ENCODE results near the gene NIPSNAP2.
"Not testable (repeated sequence)": the region's sequence is repeated elsewhere in the genome, so short reads cannot be mapped to it uniquely, and the experiment has no call there.

Gene NIPSNAP2

GRCh38 chr7:55964261-55965099 is at the start of gene NIPSNAP2:
Gene NIPSNAP2 (plus strand): TSS chr7:55964585. CDS start chr7:55964610, 25 bp downstream.
- peak; percentile 54 for DNase-seq (ENCODE audit: low read depth)

- DNase-seq (ENCODE audit: low read depth): no peak
These were observed 46.6 kb upstream of the NIPSNAP2 start for GRCh38 chr7:55917771-55918170.

DNA sequence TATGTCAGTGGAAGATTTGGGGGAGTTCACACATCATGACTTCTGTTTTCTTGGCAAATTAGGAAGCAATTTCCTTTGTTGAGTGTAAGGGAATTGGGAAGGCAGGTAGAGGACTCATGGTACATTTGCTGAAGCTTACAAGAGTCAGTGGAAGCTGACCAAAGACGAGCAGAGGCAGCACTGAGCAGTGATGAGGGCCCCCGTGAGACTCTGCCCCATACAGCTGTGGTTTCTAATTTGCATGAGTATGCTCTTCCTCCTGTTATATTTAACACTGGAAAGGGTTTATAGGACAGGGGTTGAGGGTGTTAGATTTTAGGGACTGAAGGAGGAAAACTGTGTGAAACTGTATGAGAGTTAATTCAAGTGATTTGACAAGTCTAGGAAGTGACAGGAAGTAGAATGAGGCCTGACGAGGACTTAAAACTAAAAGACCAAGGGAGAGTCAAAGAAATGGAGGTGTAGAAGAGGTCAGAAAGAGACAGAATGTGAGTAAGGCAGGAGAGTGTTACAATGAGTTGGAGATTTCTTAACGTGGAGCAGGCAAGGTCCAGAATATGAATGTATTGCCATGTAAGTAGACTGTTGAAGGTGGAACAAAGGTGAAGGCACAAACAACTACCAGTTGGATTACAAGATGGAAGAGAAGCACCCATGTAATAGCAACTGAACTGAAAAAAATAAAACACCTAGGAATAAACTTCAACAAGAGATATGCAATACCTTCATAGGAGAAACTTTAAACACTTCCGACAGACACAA is 36.2 kb upstream of the NIPSNAP2 start:
- no peak for DNase-seq (ENCODE audit: low read depth)

GRCh38 chr7:55931421-55932151 is 32.8 kb upstream of the NIPSNAP2 start:
- DNase-seq (ENCODE audit: low read depth): no peak

DNA sequence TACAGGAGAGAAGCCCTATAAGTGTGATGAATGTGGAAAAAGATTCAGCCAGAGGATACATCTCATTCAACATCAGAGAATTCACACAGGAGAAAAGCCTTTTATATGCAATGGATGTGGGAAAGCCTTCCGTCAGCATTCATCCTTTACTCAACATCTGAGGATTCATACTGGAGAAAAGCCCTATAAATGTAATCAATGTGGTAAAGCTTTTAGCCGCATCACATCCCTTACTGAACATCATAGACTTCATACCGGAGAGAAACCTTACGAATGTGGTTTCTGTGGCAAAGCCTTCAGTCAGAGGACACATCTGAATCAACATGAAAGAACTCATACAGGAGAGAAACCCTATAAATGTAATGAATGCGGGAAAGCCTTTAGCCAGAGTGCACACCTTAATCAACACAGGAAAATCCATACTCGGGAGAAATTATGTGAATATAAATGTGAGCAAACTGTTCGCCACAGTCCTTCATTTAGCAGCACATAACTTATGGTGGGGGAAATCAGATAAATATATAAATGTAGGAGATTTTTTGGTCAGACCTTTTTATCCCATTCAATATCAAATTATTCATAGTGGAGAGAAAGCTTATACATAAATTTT is 24.8 kb upstream of the NIPSNAP2 start:
- DNase-seq (ENCODE audit: low read depth): no peak

DNA sequence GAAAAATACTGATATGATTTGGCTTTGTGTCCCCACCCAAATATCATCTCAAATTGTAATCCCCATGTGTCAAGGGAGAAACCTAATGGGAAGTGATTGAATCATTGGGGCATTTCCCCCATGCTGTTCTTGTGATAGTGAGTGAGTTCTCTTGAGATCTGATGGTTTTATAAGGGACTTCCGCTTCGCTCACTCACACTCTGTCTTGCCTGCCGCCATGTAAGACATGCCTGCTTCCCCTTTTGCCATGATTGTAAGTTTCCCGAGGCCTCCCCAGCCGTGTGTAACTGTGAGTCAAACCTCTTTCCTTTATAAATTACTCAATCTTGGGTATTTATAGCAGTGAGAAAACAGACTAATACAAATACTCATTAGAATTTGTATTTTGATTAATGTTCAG is 17.8 kb upstream of the NIPSNAP2 start:
- no peak for DNase-seq (ENCODE audit: low read depth)

- peak; percentile 91 for DNase-seq (ENCODE audit: low read depth)
These were observed 12.6 kb upstream of the NIPSNAP2 start, which contains the start of gene MRPS17 for GRCh38 chr7:55951637-55952351. Gene MRPS17 (plus strand): TSS chr7:55951877. CDS start chr7:55953196, 1,319 bp downstream.

GRCh38 chr7:55952352-55952671 is 12.1 kb upstream of the NIPSNAP2 start:
- not testable (repeated sequence) for DNase-seq (ENCODE audit: low read depth)

- no peak for DNase-seq (ENCODE audit: low read depth)
These were observed 10.5 kb upstream of the NIPSNAP2 start for GRCh38 chr7:55953707-55954475.

DNA sequence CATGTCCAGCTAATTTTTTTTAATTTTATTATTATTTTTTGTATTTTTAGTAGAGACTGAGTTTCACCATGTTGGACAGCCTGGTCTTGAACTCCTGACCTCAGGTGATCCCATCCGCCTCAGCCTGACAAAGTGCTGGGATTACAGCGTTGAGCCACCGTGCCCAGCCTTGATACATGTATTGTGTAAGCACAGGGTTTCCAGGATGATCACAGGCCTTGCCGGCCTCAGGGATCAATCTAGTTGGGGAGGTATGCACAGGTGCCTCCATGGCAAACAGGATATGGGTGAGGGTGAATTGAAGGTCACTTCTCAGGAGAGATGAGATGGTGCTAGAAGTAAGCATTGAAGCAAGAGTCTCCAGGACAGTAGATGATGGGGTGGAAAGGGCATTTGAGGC is 7.2 kb upstream of the NIPSNAP2 start:
- DNase-seq (ENCODE audit: low read depth): no peak

- no peak for DNase-seq (ENCODE audit: low read depth)
These were observed 2.4 kb upstream of the NIPSNAP2 start for GRCh38 chr7:55962014-55962413.

GRCh38 chr7:55963584-55964168 is 709 bp upstream of the NIPSNAP2 start:
- DNase-seq (ENCODE audit: low read depth): no peak

GRCh38 chr7:55965100-55965470 is 700 bp downstream of the NIPSNAP2 start:
- no peak for DNase-seq (ENCODE audit: low read depth)

DNA sequence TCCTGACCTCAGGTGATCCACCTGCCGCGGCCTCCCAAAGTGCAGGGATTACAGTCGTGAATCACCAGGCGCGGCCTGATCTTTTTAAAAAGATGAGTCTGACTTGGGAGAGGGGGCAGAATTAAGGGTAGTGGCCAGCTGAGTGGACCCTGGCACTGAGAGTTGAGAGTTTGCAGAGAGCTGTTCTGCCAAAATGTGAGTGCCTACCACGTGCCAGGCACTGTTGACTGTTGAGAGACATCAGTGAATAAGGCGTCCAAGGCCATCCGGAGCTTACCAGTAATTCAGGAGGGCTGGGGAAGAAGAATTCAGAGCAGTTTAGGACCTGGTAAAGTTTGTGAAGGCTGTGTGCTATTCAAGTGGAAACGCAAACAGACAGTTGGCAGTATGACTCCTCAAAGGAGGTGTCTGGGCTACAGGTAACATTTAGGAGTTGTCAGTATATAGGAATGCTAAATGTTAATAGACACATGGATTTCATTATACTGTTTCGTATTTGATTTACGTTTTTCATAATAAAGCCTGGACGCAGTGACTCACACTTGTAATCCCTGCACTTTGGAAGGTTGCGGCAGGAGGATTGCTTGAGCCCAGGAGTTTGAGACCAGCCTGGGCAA is 1.5 kb downstream of the NIPSNAP2 start:
- no peak for DNase-seq (ENCODE audit: low read depth)

DNA sequence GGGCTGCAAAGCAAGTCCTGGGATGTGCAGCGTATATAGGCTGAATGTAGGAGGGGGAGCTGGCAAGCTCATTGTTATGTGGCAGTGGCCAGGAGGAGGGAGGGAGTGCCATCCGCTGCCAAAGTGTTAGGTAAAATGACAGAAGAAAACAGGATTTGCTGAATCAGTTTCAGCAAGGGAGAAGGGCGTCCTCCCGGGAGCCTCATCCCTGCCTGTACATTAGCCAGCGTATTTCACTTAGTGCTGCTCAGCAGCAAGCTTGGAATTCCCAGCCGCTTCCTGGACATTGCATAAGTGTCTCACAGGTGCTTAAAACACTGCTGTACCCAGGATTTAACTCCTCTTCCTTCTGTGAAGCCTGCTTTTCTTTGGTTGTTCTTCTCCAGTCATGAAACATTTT is 2.5 kb downstream of the NIPSNAP2 start:
- DNase-seq (ENCODE audit: low read depth): no peak

DNA sequence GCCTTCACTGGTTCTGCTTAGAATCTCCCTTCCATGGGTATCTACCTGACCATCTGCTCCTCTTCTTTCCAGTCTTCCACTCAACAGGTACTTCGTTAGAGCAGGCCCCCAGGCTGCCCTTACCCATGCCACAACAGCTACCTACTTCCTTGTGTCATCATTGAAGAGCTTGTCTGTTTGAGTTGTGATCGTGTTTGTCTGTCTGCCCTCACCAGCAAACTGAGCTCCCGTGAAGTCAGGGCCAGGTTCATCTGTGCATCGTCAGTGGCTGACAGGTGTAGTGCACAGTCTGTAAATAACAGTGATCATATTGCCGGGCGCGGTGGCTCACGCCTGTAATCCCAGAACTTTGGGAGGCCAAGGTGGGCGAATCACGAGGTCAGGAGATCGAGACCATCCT is 5.0 kb downstream of the NIPSNAP2 start:
- no peak for DNase-seq (ENCODE audit: low read depth)

- no peak for DNase-seq (ENCODE audit: low read depth)
These were observed 6.2 kb downstream of the NIPSNAP2 start for GRCh38 chr7:55970561-55970960.

GRCh38 chr7:55970978-55971377 is 6.6 kb downstream of the NIPSNAP2 start:
- no peak for DNase-seq (ENCODE audit: low read depth)

DNA sequence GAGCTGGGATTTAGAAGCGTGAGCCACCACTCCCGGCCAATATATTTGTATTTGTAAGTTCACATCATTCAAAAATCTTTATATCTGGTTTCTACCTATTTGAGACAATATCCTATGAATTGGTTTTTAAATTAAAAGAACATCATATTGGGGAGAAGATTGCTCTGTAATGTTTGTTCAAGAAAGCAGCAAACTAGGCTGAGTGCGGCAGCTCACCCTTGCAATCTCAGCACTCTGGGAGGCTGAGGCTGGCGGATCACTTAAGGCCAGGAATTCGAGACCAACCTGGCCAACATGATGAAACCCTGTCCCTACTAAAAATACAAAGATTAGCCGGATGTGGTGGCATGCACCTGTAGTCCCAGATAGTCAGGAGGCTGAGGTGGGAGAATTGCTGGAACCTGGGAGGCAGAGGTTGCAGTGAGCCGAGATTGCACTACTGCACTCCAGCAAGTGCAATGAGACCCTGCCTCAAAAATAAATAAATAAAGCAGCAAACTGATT is 9.4 kb downstream of the NIPSNAP2 start:
- DNase-seq (ENCODE audit: low read depth): no peak
